BE2C (cell line): Measurements from ENCODE around the gene DELE1.
A peak's percentile ranks its signal among the peaks of the same experiment; 100 is the strongest.

ENCODE experiments used
- DNase-seq: peaks from one replicate; pipeline ENCODE4 v3.0.0-alpha.2; 2020
- H3K27me3 ChIP-seq: fragments of 250-450 bp; sonication (Bioruptor Pico); 2 replicates; pipeline ENCODE4 v1.5.1; 2020; ENCODE audit warnings: mild to moderate bottlenecking
- H3K36me3 ChIP-seq: fragments of 250-450 bp; sonication (Bioruptor Pico); 2 replicates; pipeline ENCODE4 v1.5.1; 2020; ENCODE audit warnings: mild to moderate bottlenecking
- H3K4me1 ChIP-seq: fragments of 250-450 bp; sonication (Bioruptor Pico); 2 replicates; pipeline ENCODE4 v1.5.1; 2020
- H3K4me3 ChIP-seq: 2 replicates; pipeline ENCODE4 v1.5.1; 2011; ENCODE audit warnings: low read depth, low read length
- H3K9me3 ChIP-seq: fragments of 250-450 bp; sonication (Bioruptor Pico); 2 replicates; pipeline ENCODE4 v1.5.1; 2020
- CTCF ChIP-seq: IDR thresholded peaks from 2 replicates; pipeline ENCODE4 v1.5.1; 2012; ENCODE audit warnings: mild to moderate bottlenecking, low read depth, low read length

The DELE1 gene

GRCh38 chr5:141957367-141957996 lies 33.8 kb downstream of the DELE1 start:
- Histone ChIP-seq H3K4me1 (peaks cover 11% of the 10 kb centered on the region), H3K9me3 (no peaks in the 10 kb centered on the region), H3K27me3 (no peaks in the 10 kb centered on the region), H3K36me3 (no peaks in the 10 kb centered on the region), H3K4me3 (no peak overlapping the region)
- no peak for DNase-seq
- TF ChIP-seq CTCF = no peak

- Histone ChIP-seq H3K36me3 (no peaks in the 10 kb centered on the region), H3K4me3 (no peak within 1 kb of the TSS), H3K9me3 (no peaks in the 10 kb centered on the region), H3K27me3 (no peaks in the 10 kb centered on the region), H3K4me1 (peaks cover 11% of the 10 kb centered on the region)
- peak; percentile 52 for DNase-seq
- TF ChIP-seq CTCF = no peak
Observed at GRCh38 chr5:141958113-141958512, 34.4 kb downstream of the DELE1 start, which contains the start of gene PCDH12. PCDH12 (minus strand) TSS chr5:141958202; CDS start chr5:141957851, 351 bp downstream.

- Histone ChIP-seq H3K9me3 (no peaks in the 10 kb centered on the region), H3K4me1 (peaks cover 11% of the 10 kb centered on the region), H3K36me3 (no peaks in the 10 kb centered on the region), H3K4me3 (no peak overlapping the region), H3K27me3 (no peaks in the 10 kb centered on the region)
- no peak for DNase-seq
- TF ChIP-seq CTCF = no peak
Observed at GRCh38 chr5:141958546-141959172, 35.0 kb downstream of the DELE1 start.

- Histone ChIP-seq H3K4me1 (peaks cover 11% of the 10 kb centered on the region), H3K27me3 (no peaks in the 10 kb centered on the region), H3K36me3 (no peaks in the 10 kb centered on the region), H3K9me3 (no peaks in the 10 kb centered on the region), H3K4me3 (no peak overlapping the region)
- TF ChIP-seq CTCF = peak; percentile 56
- peak; percentile 62 for DNase-seq
Observed at GRCh38 chr5:141960018-141960417, 36.3 kb downstream of the DELE1 start.

- Histone ChIP-seq H3K27me3 (no peaks in the 10 kb centered on the region), H3K4me3 (no peak overlapping the region), H3K9me3 (no peaks in the 10 kb centered on the region), H3K4me1 (peaks cover 14% of the 10 kb centered on the region), H3K36me3 (no peaks in the 10 kb centered on the region)
- peak; percentile 96 for TF ChIP-seq CTCF
- DNase-seq = peak; percentile 89
Observed at GRCh38 chr5:141960449-141961323, 37.0 kb downstream of the DELE1 start.
